NCI-H2196 treated with DMSO at 0.1 percent for 48 hours (cell line): Measurements from ENCODE around the gene PRM1.

Experiments used
- DNase-seq: peaks from one replicate; lab custom pipeline; 2025; ENCODE audit not compliant: unreplicated experiment; lab: John Stamatoyannopoulos, UW

Gene PRM1, protein sequence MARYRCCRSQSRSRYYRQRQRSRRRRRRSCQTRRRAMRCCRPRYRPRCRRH

DNA sequence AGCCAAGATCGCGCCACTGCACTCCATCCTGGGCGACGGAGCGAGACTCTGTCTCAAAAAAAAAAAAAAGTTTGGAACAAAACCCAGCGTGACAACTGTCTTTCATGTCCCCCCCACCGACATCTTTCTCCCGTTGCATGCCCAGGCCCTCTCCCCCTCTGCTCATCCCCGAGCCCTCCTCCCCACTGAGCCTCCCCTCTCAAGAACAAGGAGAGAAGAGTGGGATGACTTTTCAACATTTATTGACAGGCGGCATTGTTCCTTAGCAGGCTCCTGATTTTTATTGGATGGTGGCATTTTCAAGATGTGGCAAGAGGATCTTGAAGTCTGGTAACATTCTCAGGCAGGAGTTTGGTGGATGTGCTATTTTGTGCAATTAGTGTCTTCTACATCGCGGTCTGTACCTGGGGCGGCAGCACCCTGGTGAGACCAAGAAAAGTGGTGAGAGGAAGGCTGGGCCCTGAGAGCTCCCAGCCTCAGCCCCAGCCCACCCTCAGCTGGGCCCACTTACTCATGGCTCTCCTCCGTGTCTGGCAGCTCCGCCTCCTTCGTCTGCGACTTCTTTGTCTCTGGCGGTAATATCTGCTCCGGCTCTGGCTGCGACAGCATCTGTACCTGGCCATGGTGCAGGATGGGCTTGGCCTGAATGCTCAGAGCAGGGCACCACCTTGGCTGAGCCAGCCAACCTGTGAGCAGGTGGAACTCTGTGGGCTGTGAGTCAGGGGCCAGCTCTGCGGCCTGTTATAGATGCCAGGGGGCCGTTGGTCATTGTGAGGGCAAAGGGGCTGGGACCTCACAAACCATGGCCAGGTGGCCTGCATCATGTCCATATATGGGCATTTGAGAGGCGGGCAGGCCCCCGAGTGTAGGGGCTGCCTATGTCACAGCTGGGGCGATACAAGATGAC, at the start of gene PRM1:
PRM1 (minus strand) TSS at position 715 of the 907 bp plus-strand sequence; CDS start at position 623, 92 bp downstream.
- DNase-seq, result no peak

DNA sequence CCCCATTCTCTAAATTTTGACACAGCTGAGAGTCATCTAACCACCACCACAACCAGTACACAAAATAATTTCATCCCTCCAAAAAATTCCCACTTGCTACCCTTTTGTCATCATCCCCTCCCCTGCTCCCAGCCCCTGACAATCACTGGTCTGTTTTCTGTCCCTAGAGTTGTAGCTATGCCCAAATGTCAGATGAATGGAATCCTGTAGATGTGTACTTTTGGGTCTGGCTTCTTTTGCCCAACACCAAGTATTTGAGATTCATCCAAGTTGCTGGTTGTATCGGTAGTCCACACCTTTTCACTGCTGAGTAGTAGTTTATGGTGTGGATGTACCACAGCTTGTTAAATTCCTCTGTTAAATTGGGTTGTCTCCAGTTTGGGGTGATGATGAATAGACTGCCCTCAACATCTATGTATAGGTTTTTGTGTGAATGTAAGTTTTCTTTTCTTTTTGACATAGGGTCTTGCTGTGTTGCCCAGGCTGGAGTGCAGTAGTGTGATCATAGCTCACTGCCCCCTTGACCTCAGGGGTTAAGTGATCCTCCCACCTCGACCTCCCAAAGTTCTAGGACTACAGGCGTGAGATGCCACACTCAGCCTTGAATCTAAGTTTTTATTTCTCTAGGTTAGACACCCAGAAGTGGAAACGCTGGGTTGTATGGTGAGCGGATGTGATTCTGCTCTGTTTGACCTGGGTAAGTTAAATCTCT, 49.6 kb upstream of the PRM1 start:
- DNase-seq, result no peak

DNA sequence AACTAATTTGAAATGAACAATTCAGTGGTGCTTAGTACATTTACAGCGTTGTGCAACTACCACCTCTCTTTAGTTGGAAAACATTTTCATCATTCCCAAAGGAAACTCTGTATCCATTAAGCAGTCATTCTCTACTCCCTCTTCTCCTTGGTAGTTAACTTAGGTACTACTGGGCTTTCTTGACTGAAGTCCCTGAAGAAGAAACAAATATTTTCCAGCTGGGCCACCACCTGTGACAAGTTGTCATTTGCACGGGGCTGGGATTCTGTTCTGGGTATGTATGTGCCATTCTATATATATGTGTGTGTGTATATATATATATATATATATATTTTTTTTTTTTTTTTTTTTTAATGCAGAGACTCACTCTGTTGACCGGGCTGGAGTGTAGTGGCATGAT, 48.8 kb upstream of the PRM1 start:
- DNase-seq, result no peak

DNA sequence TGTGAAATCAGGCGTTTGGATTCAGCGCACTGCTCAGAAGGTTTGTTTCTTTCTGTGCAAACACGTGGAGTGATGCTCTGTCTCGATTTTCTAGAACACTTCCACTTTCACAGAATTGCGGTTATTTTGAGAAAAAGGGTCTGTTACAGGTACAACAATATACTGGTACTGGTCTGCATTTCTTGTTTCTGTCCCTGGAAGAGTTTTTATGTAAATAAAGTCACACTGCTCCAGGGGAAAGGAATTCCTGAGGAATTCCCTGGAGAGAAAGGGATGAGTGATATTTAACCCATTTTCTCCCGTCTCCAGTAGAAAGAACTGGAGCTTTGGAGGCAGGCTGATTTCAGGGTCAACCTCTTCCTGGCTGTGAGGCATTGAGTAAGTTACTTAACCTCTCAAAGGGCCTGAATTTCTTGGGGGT, 48.0 kb upstream of the PRM1 start:
- DNase-seq, result no peak

DNA sequence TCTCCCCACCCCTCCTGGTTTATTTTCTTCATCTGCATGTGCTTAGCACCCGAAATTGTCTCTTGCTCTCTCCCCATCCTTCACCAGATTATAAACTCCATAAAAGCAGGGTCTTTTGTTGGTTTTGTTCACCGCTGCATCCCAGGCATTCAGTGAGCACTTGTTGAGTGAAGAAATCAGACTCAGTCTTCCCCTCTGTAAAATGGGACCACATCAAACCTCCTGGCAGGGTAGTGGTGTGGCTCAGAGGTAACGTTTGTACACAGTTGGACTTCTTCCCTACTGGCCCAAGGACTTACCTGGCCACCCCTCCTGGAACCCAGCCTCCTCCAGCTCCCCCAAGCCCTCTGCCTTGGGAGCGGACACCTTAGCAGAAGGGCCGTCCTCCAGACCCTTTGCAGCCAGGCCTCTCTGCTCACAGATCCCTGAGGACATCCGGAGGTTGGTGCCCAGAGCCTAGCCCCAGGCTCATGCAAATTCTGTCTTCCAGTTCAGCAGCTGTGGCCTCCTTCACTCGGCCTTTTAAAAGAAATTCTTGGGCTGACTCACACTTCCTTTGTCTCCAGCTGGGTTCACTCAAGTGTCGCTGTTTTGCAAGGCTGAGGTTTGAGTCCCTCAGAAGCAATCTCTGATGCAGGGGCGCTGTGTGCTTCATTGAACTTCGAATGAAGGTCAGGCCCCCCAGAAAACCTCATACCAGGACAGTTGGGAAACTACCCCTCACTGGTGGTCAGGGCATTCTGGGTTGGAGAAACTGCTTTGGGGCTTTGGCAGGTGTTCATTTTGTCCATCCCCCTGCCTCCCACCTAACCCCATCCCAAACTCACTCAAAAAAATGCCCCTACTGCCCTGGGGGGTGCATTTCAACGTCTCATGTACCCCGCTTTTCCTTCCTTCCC, 47.3 kb upstream of the PRM1 start:
- DNase-seq, result no peak

DNA sequence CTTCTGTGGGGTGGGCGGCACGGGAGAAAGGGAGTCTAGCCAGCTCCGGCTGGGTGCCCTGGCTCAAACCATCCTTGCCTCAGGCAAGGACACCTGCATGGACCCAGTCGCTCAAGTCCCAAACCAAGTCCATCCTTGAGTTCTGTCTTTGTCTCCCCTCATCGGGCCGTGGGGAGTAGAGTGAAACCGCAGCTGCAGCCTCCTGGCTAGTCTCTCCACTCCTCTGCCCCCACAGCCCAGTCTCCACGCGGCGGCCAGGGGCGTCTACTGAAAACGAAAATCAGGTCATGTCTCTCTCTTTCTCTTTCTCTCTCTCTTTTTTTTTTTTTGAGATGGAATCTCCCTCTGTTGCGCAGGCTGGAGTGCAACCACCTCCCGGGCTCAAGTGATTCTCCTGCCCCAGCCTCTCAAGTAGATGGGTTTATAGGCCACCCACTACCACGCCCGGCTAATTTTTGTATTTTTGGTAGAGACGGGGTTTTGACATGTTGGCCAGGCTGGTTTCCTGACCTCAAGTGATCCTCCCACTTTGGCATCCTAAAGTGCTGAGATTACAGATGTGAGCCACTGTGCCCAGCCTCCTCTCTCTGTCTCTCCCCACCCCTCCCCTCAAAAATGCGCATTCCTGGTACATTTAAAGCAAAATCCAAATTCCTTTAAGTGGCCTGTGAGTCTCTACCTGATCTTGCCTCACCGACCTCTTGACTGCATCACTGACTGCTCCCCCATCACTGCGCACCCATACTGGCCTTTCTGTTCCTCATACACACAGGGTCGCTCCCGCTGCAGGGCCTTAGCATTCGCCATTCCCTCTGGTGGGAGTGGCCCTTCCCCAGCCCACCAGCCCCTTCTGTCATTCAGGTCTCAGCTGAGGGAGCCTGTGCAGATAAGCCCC, 46.4 kb upstream of the PRM1 start:
- DNase-seq, result no peak

DNA sequence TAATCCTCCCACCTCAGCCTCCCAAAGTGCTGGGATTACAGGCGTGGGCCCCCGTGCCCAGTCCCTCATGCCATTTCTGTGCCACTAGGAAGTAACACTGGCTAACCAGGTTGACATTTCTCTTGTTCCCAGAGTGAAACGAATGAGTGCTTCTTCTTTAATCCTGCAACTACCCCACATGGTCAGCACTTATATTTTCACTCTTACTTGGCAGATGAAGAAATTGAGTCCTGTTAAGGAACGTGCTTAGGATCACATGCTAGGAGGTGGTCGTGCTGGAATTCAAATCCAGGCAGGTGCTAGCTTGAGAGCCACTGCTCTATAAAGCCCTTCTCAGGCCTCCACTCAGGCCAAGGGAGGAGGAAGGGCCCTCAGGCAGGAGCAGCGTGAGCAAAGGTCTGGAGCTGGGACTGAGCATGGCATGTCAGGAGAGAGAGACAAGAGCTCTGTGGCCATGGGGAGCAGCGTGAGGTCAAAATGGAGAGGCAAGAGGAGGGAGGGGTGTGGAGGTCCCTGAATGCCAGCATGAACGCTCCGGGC, 45.7 kb upstream of the PRM1 start:
- DNase-seq, result no peak

DNA sequence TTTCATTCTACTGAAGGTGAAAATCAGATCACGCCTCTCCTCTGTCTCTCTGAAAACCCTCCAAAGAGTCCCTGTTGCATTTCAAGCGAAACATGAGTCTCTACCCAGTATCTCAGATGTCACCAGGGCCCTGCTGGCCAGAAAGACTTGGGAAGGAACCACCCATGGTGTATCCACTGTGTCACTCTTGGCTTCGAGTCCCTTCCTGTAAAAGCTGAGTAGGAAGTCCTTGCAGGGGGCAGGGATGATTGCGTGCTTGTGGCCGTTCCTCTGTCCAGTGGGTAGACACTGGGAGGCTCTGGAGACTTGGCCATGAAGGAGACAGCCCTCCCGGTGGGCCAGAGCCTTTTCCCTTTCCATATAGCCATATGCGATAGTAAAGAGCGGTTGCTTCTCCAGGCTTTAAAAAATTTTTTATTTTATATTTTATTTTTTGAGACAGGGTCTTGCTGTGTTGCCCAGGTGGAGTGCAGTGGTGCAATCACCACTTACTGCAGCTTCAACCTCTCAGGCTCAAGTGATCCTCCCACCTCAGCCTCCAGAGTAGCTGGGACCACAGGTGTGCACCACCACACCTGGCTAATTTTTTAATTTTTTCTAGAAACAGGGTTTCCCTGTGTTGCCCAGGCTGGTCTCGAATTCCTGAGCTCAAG, 45.1 kb upstream of the PRM1 start:
- no peak for DNase-seq

DNA sequence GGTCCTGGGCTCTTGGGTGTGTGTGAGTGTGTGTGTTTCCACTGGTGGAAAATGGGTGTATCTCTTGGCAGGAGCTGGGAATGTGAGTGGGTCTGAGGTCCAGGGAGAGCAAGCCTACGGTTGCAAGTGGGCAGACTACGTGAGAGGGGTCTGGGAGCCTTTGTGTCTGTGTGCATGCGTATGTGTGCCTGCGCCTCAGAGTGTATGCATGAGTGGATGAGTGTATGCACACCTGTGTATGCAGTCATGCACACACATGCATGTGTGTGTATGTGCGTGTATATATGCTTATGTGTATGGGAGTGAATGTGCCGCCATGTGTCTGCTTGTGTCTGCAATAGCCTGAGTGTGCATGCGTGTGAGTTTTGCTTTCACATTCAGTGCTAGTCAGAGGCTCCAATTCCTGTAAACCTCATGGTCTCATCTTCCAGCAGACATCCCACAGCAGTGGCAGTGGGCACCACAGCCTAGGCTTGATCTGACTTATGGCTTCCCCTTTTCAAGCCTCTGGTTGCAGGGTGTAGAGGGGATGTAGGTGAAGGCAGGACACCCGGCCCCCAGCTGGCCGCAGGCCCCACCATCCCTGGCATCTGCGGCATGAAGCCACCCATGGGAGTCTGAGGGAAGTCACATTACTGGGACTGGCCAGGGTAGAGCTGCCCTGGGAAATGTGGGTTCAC, 44.4 kb upstream of the PRM1 start:
- no peak for DNase-seq

DNA sequence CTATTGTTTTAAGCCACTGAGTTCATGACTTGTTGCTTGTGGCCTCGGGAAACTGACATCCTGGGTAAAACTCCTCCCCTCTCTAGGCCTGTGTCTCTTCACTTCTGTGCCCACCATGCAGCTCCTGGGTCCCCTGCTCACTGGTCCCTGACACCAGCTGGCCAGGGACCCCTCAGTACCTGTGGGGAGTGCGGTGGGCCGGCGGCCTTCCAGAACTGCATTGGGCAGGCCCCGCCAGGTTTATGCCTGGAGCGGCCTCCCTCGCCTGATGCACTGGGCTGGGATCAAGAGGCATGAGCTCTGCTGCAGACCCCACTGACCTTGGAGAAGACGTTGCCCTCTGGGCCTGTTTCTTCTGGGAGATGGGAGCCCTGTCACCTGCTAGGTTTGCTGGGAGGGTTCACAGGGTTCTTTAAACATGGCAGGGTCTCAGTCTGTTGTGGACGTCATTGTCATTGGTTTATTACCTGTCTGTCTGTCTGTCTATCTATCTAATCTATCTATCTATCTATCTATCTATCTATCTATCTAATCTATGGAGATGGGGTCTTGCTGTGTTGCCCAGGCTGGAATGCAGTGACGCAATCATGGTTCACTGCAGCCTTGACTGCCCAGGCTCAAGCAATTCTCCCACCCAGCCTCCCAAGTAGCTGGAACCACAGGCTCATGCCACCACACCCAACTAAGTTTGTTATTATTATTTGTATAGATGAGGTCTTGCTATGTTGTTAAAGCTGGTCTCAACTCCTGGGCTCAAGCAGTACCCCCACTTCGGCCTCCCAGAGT, 42.6 kb upstream of the PRM1 start:
- DNase-seq, result no peak

DNA sequence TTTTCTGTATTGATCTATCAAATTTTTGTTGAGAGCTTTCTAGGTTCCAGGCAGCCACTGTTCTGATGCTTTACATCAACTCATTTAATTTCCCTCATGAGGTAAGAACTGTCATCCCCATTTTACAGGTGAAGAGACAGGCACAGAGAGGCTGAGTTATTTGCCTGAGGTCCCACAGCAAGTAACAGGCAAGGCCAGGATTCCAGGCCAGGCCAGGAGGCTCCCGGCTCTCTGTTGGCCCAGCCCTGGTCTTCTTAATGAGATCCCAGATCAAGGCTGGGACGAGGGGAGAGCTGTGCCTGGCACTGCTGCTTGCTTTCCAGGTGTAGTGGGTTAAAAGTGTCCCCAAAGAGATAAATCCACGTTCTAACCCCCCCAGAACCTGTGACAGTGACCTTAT, 41.7 kb upstream of the PRM1 start:
- DNase-seq, result no peak

DNA sequence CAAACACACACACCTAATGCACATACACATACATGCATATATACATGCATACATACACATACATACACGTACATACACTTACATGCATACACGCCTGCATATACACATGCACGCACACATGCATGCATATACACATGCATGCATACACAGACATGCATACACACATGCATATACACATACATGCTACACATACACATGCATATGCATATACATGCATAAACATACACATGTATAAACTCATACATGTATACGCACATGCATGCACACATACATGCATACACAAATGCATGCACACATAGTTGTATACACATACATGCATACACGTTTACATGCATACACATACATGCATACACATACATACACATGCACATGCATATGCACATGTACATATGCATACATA, 40.5 kb upstream of the PRM1 start:
- no peak for DNase-seq

DNA sequence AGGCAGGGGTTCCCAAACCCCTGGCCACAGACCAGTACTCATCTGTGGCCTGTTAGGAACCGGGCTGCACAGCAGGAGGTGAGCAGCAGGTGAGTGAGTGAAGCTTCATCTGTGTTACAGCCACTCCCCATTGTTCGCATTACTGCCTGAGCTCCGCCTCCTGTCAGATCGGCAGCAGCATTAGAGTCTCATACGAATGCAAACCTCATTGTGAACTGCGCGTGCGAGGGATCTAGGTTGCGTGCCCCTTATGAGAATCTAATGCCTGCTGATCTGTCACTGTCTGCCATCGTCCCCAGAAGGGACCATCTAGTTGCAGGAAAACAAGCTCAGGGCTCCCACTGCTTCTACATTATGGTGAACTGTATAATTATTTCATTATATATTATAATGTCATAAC, 39.0 kb upstream of the PRM1 start:
- DNase-seq, result no peak

DNA sequence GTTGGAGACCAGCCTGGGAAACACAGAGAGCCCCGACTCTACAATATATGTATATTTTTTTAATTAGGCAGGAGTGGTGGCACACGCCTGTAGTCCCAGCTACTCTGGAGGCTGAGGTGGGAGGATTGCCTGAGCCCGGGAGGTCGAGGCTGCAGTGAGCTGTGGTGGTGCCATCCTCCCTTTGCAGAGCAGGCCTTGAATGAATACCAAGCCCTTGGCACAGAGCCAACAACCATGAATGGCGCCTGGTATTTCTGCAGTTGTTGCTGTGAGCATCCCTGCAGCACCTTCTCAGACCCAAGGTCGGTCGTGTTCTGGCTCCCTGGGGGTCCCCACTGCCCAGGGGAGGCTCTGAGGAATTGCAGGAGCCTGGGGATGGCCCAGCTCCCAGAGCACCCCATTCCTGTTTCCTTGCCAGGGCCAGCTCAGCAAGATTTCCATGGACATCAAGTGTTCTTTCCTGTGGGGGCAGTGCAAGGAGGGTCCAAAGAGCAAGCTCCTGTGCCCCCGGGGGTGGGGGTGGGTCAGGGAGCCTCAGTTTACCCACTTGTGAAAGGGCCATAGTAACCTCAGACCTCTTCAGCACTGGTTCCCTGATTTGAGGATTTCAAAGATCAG, 38.5 kb upstream of the PRM1 start:
- DNase-seq, result no peak

DNA sequence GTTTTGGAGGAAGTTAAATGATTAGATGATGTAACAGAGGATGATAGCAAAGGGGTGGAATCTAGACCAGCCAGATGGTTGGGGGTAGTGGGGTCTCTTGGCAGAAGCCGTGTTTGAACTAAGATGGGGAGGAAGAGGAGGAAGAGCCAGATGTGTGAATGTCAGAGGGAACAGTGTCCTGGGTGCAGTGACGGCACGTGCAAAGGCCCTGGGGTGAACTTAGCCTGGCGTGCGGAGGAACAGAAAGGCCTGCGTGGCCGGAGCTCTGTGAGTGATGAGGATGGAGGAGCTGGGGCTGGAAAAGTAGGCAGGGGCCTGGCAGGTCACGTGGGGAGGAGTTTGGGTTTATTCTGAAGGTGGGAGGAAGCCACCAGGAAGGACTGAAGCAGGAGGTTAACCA, 37.7 kb upstream of the PRM1 start:
- DNase-seq, result no peak

DNA sequence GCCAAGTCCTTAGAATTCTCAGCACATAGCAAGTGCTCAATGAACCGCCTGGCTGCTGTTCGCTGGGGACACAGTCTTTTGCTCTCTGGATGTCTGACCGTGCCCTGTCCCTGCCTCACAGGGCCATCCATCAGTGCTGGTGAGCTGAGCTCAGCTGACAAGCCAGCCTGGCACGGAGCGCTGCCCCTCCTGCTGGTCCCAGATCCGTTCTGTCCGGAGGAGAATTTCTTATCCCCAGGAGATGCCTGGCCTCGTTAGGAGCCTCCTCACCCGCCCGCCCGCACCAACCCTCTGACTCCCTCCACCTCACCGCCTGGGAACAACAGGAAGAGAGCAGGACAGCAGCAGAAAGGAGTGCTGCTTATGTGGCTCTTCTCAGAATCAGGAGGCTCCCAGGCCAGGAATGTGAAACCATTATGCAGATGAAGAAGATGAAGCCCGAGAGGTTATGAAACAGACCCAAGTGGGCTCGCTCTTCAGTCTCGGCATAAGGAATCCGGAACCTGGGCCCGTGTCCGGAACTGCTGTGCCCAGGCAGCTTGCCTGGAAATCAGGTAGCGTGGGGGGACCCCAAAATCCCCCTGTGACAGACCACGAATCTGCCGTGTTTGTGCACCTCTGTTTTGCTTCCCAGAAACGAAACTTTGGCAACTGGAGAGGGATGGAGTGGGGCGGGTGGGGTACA, 35.3 kb upstream of the PRM1 start:
- DNase-seq, result no peak

DNA sequence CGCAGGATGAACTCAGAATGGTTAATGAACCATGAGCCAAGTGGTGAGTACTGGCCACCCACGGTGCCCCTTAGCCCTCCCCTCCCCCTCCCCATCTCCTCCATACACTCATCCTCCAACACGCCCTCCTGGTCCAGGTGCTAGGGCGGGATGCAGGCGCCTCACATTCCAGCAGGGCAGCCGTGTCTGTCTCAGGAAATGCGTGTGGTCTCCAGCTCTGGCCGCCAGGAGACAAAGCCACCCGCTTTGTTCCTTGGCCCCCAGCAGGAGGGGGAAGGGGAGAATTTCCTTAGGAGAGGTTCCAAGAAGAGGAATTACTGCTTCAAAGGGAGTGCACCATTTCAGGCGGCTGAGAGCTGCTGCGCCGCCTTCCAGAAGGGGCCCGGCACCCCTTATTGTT, 34.4 kb upstream of the PRM1 start:
- no peak for DNase-seq
